ENCODE data around the gene TMEM232. TPM values are rescaled to one million over a fixed set of nuclear protein-coding genes. Genes with fewer than 3 reads are reported as not detected.
"Not testable (repeated sequence)": the region's sequence is repeated elsewhere in the genome, so short reads cannot be mapped to it uniquely, and the experiment has no call there.

Gene TMEM232
- total RNA-seq, 1 donor from 2014 or later = 0.20 TPM

- peak; percentile 40 to 50 for DNase-seq (ENCODE audit: low read depth in 2 of 2)
Observed at GRCh38 chr5:110625376-110625999, 101.0 kb downstream of the TMEM232 start.

GRCh38 chr5:110623874-110624273 is 102.6 kb downstream of the TMEM232 start:
- no peak for DNase-seq (ENCODE audit: low read depth in 2 of 2)

- no peak for DNase-seq (ENCODE audit: low read depth in 2 of 2)
Observed at GRCh38 chr5:110618941-110619340, 107.5 kb downstream of the TMEM232 start.

- no peak for DNase-seq (ENCODE audit: low read depth in 2 of 2)
Observed at GRCh38 chr5:110616009-110616408, 110.5 kb downstream of the TMEM232 start.

- DNase-seq (ENCODE audit: low read depth in 2 of 2) = no peak
Observed at GRCh38 chr5:110612794-110613247, 113.7 kb downstream of the TMEM232 start.

GRCh38 chr5:110611817-110612216 is 114.7 kb downstream of the TMEM232 start:
- no peak for DNase-seq (ENCODE audit: low read depth in 2 of 2)

GRCh38 chr5:110594866-110595265 is 131.6 kb downstream of the TMEM232 start:
- DNase-seq (ENCODE audit: low read depth in 2 of 2) = no peak

GRCh38 chr5:110590187-110590586 is 136.3 kb downstream of the TMEM232 start:
- DNase-seq (ENCODE audit: low read depth in 2 of 2) = peak; percentile 30 to 33

- DNase-seq (ENCODE audit: low read depth in 2 of 2) = no peak
Observed at GRCh38 chr5:110588286-110588980, 138.0 kb downstream of the TMEM232 start.

GRCh38 chr5:110580625-110581024 is 145.8 kb downstream of the TMEM232 start:
- DNase-seq (ENCODE audit: low read depth in 2 of 2) = no peak

- DNase-seq (ENCODE audit: low read depth in 2 of 2) = no peak
Observed at GRCh38 chr5:110572729-110573128, 153.7 kb downstream of the TMEM232 start.

GRCh38 chr5:110562191-110562590 is 164.3 kb downstream of the TMEM232 start:
- no peak for DNase-seq (ENCODE audit: low read depth in 2 of 2)

- no peak for DNase-seq (ENCODE audit: low read depth in 2 of 2)
Observed at GRCh38 chr5:110561510-110561909, 165.0 kb downstream of the TMEM232 start.

- DNase-seq (ENCODE audit: low read depth in 2 of 2) = no peak
Observed at GRCh38 chr5:110549301-110549700, 177.2 kb downstream of the TMEM232 start.

GRCh38 chr5:110548171-110548570 is 178.3 kb downstream of the TMEM232 start:
- DNase-seq (ENCODE audit: low read depth in 2 of 2) = no peak

GRCh38 chr5:110547495-110547894 is 179.0 kb downstream of the TMEM232 start:
- DNase-seq (ENCODE audit: low read depth in 2 of 2) = no peak

- DNase-seq (ENCODE audit: low read depth in 2 of 2) = no peak
Observed at GRCh38 chr5:110545716-110546115, 180.8 kb downstream of the TMEM232 start.

GRCh38 chr5:110544603-110545002 is 181.9 kb downstream of the TMEM232 start:
- no peak for DNase-seq (ENCODE audit: low read depth in 2 of 2)

- no peak for DNase-seq (ENCODE audit: low read depth in 2 of 2)
Observed at GRCh38 chr5:110542949-110543348, 183.5 kb downstream of the TMEM232 start.

- DNase-seq (ENCODE audit: low read depth in 2 of 2) = no peak
Observed at GRCh38 chr5:110536120-110537115, 190.1 kb downstream of the TMEM232 start.

GRCh38 chr5:110535146-110535545 is 191.3 kb downstream of the TMEM232 start:
- DNase-seq (ENCODE audit: low read depth in 2 of 2) = not testable (repeated sequence)

- no peak for DNase-seq (ENCODE audit: low read depth in 2 of 2)
Observed at GRCh38 chr5:110525762-110526161, 200.7 kb downstream of the TMEM232 start.
